Transverse colon (tissue), 4 donors: ENCODE measurements around the gene WSCD2. TPM values are rescaled to one million over a fixed set of nuclear protein-coding genes. Genes with fewer than 3 reads are reported as not detected.

Experiments used
- DNase-seq: peaks from one replicate; pipeline ENCODE4 v3.0.0-alpha.2; 2019
- H3K27ac ChIP-seq, 4 donors: fragments of 200-600 bp; sonication (generic); 2 replicates each; pipeline ENCODE4 v1.5.1; 2016 to 2018; ENCODE audit warnings: inconsistent platforms in 4 of 4
- H3K27me3 ChIP-seq: fragments of 200-600 bp; sonication (generic); 2 replicates; pipeline ENCODE4 v1.5.1; 2017; ENCODE audit warnings: inconsistent platforms
- H3K36me3 ChIP-seq, 4 donors: fragments of 200-600 bp; sonication (generic); 2 replicates each; pipeline ENCODE4 v1.5.1; 2017 to 2019; ENCODE audit warnings: inconsistent platforms in 4 of 4
- H3K4me1 ChIP-seq, 4 donors: fragments of 200-600 bp; sonication (generic); 2 replicates each; pipeline ENCODE4 v1.5.1; 2017 to 2020; ENCODE audit warnings: inconsistent platforms in 4 of 4
- H3K4me3 ChIP-seq, 4 donors: fragments of 200-600 bp; sonication (generic); 1 replicate in 1 of 4; 2 replicates in 3 of 4; pipeline versions ENCODE4 v1.5.1 to v1.6.1; 2017 to 2019; ENCODE audit warnings: inconsistent platforms in 4 of 4
- H3K9me3 ChIP-seq, 2 donors: fragments of 200-600 bp; sonication (generic); 2 replicates each; pipeline ENCODE4 v1.5.1; 2017 to 2019; ENCODE audit warnings: inconsistent platforms in 2 of 2
- EP300 ChIP-seq: sonication (generic); formaldehyde crosslinking; IDR thresholded peaks from one replicate; pipeline ENCODE4 v1.6.1; 2017; ENCODE audit warnings: antibody characterized with exemption, low read depth
- POLR2A ChIP-seq: fragments of 450-650 bp; IDR thresholded peaks from one replicate; pipeline ENCODE4 v1.6.1; 2016; ENCODE audit warnings: antibody characterized with exemption, mild to moderate bottlenecking, moderate library complexity
- POLR2AphosphoS5 ChIP-seq, 3 donors: sonication (generic); formaldehyde crosslinking; IDR thresholded peaks; one replicate each; pipeline ENCODE4 v1.6.1; 2016; ENCODE audit warnings: antibody characterized with exemption in 3 of 3
- WGBS, 2 donors: methylation state at CpG; one replicate each; pipeline ENCODE4 v1.1.5; 2018; ENCODE audit warnings: low coverage in 1 of 2; 5-methylcytosine and 5-hydroxymethylcytosine counted together
- in situ Hi-C, 4 donors: fragments of 200-750 bp; cut with MboI; loops; one replicate each; pipeline versions ENCODE4 v1.15.0 to v1.15.1; 2017; ENCODE audit warnings: low sequenced_read_pairs in 3 of 4, low pct_ligation_motif_present in 1 of 4, low pct_unique_long_range_greater_than_20kb in 1 of 4
- intact Hi-C: fragments of 100-400 bp; cut with DNase I; formaldehyde crosslinking; loops from one replicate; pipeline ENCODE4 v1.15.1; 2023; ENCODE audit warnings: low total_unique reads
- total RNA-seq, 4 donors: library from RNA; depleted of rRNA; stranded (reverse); fragments of >200 nt; gene quantifications; one replicate each; pipeline ENCODE4 v1.1.0, GENCODE V29; 2016
- TF ChIP-seq, protein P1 (sequence below), 5 experiments: fragments of 200-600 bp in 3 of 5; fragments of 450-650 bp in 2 of 5; sonication (generic) in 3 of 5; IDR thresholded peaks; 1 replicate in 2 of 5; 2 replicates in 3 of 5; pipeline ENCODE4 v1.5.1; 2016 to 2017; ENCODE audit warnings: antibody characterized with exemption in 5 of 5, inconsistent platforms in 3 of 5, mild to moderate bottlenecking in 2 of 5, moderate library complexity in 1 of 5

Gene WSCD2
- total RNA-seq = 10 to 100 TPM in 1 of 4 donors, 1 to 10 TPM in 1, under 1 TPM in 1, not detected in 1; 0.16 to 46.6 (median 1.1) TPM

DNA sequence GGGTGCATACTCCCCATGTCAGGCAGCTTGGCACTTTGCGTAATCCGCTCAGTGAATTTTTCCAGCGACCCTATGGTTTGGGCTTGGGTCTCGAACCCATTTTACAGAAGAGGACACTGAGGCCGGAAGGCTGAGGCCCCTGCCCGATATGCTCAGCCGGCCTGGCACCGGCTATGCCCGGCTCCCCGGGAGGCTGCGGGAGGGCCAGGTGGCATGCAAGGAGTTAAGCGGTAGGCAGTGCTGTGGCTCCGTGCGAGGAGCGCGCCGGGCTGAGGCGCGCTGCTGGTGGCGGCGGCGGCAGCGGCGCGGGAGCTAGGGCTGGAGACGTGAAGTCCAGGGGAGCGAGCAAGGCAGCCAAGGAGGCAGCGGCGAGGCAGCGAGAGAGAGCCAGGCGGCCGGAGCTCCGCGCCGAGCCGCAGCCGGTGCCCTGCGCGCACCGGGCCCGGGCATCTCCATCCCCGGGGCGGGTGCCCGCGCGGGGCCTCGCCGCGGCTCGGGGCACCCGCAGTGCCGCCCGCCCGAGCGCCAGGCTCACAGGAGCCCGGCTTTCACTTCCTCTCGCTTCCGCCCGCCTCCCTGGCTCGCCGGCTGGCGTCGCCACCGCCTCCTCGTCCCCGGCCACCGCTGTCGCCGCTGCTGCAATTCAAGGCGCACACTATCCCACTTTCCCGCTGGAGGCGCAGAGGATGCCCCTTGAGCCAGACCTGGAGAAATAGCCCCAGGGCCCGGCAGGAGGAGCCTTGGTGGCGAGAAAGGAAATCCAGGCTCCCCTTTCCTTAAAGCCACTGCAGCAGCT is at the start of gene WSCD2:
TSS of gene WSCD2 (plus strand) at position 272 of the 796 bp plus-strand sequence. CDS start 66,545 bp downstream, outside the sequence.
- H3K27ac ChIP-seq = peak within 1 kb of the TSS; percentile 39 to 82 (median 72)
- DNase-seq = peak; percentile 21
- WGBS, 2 donors = 6% methylated on average over 43 of the region's 74 CpGs; no CpG with 5 or more reads in 1 of the 2 donors
- no peak for TF ChIP-seq EP300
- TF ChIP-seq, protein P1, sequence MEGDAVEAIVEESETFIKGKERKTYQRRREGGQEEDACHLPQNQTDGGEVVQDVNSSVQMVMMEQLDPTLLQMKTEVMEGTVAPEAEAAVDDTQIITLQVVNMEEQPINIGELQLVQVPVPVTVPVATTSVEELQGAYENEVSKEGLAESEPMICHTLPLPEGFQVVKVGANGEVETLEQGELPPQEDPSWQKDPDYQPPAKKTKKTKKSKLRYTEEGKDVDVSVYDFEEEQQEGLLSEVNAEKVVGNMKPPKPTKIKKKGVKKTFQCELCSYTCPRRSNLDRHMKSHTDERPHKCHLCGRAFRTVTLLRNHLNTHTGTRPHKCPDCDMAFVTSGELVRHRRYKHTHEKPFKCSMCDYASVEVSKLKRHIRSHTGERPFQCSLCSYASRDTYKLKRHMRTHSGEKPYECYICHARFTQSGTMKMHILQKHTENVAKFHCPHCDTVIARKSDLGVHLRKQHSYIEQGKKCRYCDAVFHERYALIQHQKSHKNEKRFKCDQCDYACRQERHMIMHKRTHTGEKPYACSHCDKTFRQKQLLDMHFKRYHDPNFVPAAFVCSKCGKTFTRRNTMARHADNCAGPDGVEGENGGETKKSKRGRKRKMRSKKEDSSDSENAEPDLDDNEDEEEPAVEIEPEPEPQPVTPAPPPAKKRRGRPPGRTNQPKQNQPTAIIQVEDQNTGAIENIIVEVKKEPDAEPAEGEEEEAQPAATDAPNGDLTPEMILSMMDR (IDR thresholded peaks at IDR 0.05) = peak in 3 of 5 experiments; percentile 9 to 16 (median 16)
- in situ Hi-C loops (no loop called here), intact Hi-C loops (no loop called here)
- peak within 1 kb of the TSS; percentile 32 to 47 (median 38) for H3K4me3 ChIP-seq
- peaks cover 0 to 14% (median 9%) of the 10 kb centered on the region in 4 donors for H3K4me1 ChIP-seq
- H3K36me3 ChIP-seq = no peaks in the 10 kb centered on the region
- H3K27me3 ChIP-seq = peaks cover 39% of the 10 kb centered on the region
- H3K9me3 ChIP-seq = no peaks in the 10 kb centered on the region

GRCh38 chr12:108079721-108080120 is 49.4 kb upstream of the WSCD2 start:
- H3K4me3 ChIP-seq = no peak overlapping the region
- H3K4me1 ChIP-seq = no peaks in the 10 kb centered on the region
- intact Hi-C loops (no loop called here), in situ Hi-C loops (no loop called here)
- WGBS, 2 donors = 88% methylated on average over 1 of the region's 1 CpG; no CpG with 5 or more reads in 1 of the 2 donors
- DNase-seq = no peak
- no peaks in the 10 kb centered on the region for H3K9me3 ChIP-seq
- no peaks in the 10 kb centered on the region for H3K27me3 ChIP-seq
- H3K36me3 ChIP-seq = no peaks in the 10 kb centered on the region
- no peak overlapping the region for H3K27ac ChIP-seq
- TF ChIP-seq EP300 (no peak), POLR2A (no peak), POLR2AphosphoS5 (IDR thresholded peaks at IDR 0.05) (no peak)
- TF ChIP-seq, protein P1 (IDR thresholded peaks at IDR 0.05) = no peak

DNA sequence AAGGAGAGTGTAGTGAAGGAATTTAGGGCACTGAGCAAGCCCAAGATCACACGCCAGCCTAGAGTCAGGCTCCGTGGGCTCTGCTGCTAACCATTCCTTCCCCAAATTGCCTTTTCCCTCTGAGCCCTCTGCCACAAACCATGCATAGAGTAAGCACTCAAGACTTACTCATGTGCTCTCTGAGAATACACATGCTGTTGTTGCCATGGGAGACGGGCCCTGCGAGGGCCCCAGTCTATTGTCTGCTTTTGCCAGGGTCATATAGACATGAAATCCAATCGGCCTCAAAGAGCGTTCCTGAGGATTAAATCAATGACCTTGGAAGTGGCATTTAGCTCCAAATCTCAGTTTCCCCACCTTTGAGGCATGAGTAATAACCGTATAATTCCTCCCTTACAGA is 48.7 kb upstream of the WSCD2 start:
- TF ChIP-seq EP300 (no peak), POLR2AphosphoS5 (IDR thresholded peaks at IDR 0.05) (no peak), POLR2A (no peak)
- TF ChIP-seq, protein P1 (IDR thresholded peaks at IDR 0.05) = no peak
- Histone ChIP-seq H3K9me3 (no peaks in the 10 kb centered on the region), H3K27me3 (no peaks in the 10 kb centered on the region), H3K4me3 (no peak overlapping the region), H3K4me1 (no peaks in the 10 kb centered on the region), H3K36me3 (no peaks in the 10 kb centered on the region), H3K27ac (no peak overlapping the region)
- intact Hi-C loops = no loop called here
- WGBS, 2 donors = 60 to 82% methylated on average over 1 to 7 of the region's 7 CpGs
- in situ Hi-C loops = no loop called here
- DNase-seq = no peak

DNA sequence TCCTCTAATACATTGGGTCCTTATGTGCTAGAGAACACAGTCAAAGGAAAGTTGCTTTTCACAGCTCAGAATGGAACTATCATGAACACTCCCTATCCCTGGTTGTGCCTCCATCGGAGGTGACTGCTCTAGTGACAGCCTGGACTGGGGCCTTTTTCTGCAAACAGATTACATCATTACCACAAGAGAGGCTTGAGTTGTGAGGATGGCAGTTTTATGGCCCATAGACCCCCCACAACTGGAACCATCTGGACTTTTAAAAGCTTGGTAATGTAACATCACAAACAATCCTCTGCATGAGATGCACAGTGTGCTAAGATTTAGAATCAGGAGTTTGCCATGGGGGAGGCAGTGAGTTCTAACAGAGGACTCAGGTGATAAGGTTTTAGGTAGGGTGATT is 46.6 kb upstream of the WSCD2 start:
- no peaks in the 10 kb centered on the region for H3K27me3 ChIP-seq
- H3K27ac ChIP-seq = no peak overlapping the region
- 30% methylated on average over 1 of the region's 1 CpG; no CpG with 5 or more reads in 1 of the 2 donors for WGBS, 2 donors
- H3K4me1 ChIP-seq = no peaks in the 10 kb centered on the region
- in situ Hi-C loops = no loop called here
- H3K4me3 ChIP-seq = no peak overlapping the region
- no peak for DNase-seq
- H3K9me3 ChIP-seq = no peaks in the 10 kb centered on the region
- no peaks in the 10 kb centered on the region for H3K36me3 ChIP-seq
- TF ChIP-seq EP300 (no peak), POLR2AphosphoS5 (IDR thresholded peaks at IDR 0.05) (no peak), POLR2A (no peak)
- TF ChIP-seq, protein P1 (IDR thresholded peaks at IDR 0.05) = no peak
- intact Hi-C loops = no loop called here
